GM12864 (cell line): ENCODE results near the gene CLIC6.

Experiments used
- DNase-seq: peaks from one replicate; pipeline ENCODE4 v3.0.0-alpha.2; 2011; ENCODE audit warnings: low read depth
- H3K4me3 ChIP-seq: 2 replicates; pipeline ENCODE4 v1.5.1; 2011; ENCODE audit warnings: mild to moderate bottlenecking, low read depth, low read length, control low read depth
- CTCF ChIP-seq: IDR thresholded peaks from 2 replicates; pipeline ENCODE4 v1.5.1; 2011; ENCODE audit warnings: low read depth, mild to moderate bottlenecking, moderate library complexity, low read length, control low read depth, inconsistent platforms; ENCODE audit errors: missing control alignments

CLIC6 gene

DNA sequence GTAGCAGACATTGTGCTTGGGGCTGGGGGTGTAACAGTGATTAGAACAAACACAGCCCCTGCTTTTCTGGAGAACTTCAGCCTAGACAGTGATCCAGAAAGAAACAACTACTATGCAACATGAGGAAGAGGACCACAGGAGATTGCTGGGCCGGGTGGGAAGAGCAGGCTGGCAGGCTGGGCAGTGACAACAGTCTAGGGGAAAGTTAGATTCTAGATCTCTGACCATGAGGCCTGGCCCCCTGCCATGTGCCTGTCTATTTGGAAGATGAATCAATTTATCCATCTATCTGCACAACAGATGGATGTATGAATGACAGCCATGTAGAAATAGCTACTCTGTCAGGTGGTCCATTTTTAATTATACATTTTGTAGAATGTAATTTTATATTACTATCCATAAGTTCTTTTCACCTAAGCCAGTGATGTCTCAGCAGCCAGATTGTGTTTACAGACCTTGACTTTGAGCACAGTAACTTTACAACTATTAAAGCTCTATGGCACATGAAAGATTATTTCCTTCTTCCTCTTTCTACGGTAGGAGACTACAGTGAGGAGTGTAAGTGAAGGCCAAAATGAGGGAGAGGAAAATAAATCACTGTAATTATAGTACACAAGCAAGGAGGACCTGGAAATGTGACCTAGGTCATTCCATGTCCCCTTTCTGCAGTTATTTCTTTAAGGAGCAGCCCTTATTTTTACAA, 15.5 kb downstream of the CLIC6 start:
- H3K4me3 ChIP-seq = no peak overlapping the region
- TF ChIP-seq CTCF = no peak
- DNase-seq = no peak

- H3K4me3 ChIP-seq = no peak overlapping the region
- DNase-seq = no peak
- no peak for TF ChIP-seq CTCF
These were observed 18.3 kb downstream of the CLIC6 start for GRCh38 chr21:34687065-34687464.

DNA sequence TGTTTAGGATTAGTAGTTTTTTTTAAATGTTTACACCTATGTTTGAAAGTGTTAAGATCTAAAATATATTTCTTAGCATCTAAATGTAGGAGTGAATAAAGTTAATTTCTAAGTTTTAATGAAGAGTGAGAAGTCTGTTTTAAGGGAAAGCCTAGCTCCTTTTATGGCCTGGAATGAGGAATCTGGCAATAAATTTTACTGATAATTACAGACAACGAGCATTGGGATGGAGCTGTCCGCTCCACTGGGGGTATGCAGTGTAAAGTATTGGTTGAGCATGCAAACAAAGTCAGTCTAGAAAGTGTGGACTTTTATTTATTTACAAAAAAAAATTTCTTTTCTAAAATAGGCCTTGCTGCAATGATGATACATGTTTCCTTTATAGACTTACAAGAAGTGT, 19.0 kb downstream of the CLIC6 start:
- TF ChIP-seq CTCF = no peak
- H3K4me3 ChIP-seq = no peak overlapping the region
- no peak for DNase-seq

GRCh38 chr21:34688145-34688544, 19.4 kb downstream of the CLIC6 start:
- peak; percentile 60 for TF ChIP-seq CTCF
- H3K4me3 ChIP-seq = no peak overlapping the region
- DNase-seq = no peak

- H3K4me3 ChIP-seq = no peak overlapping the region
- no peak for TF ChIP-seq CTCF
These were observed 19.9 kb downstream of the CLIC6 start for GRCh38 chr21:34688715-34689114.

DNA sequence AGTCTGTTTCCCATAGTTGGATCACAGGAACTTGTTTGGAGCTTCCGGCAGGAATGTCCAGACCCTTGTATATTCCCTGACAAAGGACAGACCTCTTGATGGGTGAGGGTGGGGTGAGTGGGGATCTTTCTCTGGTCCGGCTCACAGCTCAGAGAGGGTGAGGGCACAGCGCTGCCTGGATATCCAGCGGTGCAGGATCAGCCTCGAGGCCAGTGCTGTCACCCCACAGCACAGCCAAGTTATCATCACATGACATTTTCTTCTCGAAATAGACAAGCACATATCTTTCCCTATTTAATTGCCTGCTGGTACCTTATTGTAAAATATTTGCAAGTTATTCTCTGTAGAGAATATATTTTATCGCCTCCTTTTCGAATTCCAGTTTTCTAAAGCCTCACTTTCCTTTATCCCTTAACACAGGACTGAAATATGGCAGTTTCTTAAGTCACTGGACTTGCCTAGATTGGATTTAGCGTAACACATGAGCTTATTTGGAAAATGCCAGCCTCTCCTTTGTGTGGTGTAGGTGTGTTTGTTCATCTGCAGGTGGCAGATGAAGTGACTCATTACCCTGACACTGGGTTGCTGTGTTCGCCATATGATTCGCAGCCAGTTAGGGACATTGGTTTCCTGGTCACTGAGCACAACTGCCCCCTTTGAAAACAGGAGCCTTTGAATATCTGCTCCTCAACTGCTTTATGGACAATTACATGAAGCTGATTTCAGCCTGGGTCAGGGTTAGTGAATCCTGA, 21.4 kb downstream of the CLIC6 start:
- no peak for DNase-seq
- TF ChIP-seq CTCF = no peak
- no peak overlapping the region for H3K4me3 ChIP-seq

More at GRCh38 chr21:34688715-34689114, 19.9 kb downstream of the CLIC6 start:
- DNase-seq = no peak
